Anterior cingulate cortex (tissue), 58 donors: ENCODE measurements around the gene TCF12.
"Not testable (repeated sequence)": the region's sequence is repeated elsewhere in the genome, so short reads cannot be mapped to it uniquely, and the experiment has no call there.

Experiments used
- DNase-seq, 58 donors: peaks; one replicate each; lab custom pipeline; 2025; lab: John Stamatoyannopoulos, UW

TCF12 gene

GRCh38 chr15:57152666-57153539, 234.5 kb downstream of the TCF12 start:
- DNase-seq = no peak

GRCh38 chr15:57156210-57156884, 237.9 kb downstream of the TCF12 start:
- peak in 17 of 58 donors; percentile 6 to 55 (median 15) for DNase-seq

- peak in 38 of 58 donors; percentile 3 to 79 (median 32) for DNase-seq
Observed at GRCh38 chr15:57158589-57158988, 240.1 kb downstream of the TCF12 start.

- DNase-seq = no peak
Observed at GRCh38 chr15:57158997-57159668, 240.7 kb downstream of the TCF12 start.

- no peak for DNase-seq
Observed at GRCh38 chr15:57159767-57160166, 241.3 kb downstream of the TCF12 start.

DNA sequence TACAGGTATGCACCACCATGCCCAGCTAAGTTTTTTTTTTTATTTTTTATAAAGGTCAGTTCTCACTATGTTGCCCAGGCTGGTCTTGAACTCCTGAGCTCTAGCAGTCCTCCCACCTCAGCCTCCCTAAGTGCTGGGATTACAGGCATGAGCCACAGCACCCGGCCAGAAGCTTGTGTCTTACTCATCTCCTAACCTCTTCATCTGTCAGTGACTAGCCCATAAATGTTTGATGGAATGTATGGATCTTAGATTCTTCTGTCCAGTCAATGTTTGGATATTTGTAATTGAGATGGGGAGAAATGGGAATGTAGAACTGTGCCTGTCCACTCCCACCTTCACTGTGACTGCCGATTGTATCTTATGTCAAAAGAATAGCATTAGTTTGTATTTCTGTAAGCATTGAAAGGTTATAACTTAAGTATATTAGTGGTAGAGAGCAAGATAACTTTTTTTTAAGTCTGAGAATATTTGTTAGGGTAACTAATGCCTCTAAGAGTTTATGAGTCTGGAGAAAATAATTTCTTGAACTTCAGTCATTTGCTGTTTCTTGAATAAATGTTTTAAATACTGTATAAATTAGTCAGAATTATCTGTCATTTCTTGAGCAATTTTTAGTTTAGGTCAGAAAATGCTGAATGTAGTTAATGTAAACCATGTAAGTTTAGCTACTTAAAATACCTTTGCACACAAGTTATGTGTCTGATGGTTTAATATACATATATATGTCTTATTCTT, 242.5 kb downstream of the TCF12 start:
- no peak for DNase-seq

DNA sequence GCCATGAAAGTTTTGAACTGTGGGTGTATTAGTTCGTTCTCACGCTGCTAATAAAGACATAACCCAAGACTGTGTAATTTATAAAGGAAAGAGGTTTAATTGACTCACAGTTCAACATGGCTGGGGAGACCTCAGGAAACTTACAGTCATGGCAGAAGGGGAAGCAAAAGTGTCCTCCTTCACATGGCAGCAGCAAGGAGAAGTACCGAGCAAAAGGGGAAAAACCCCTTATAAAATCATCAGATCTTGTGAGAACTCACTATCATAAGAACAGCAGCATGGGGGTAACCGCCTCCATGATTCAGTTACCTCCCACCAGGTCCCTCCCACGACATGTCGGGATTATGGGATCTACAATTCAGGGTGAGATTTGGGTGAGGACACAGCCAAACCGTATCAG, 245.8 kb downstream of the TCF12 start:
- DNase-seq = not testable (repeated sequence)

GRCh38 chr15:57165992-57166391, 247.5 kb downstream of the TCF12 start:
- no peak for DNase-seq

DNA sequence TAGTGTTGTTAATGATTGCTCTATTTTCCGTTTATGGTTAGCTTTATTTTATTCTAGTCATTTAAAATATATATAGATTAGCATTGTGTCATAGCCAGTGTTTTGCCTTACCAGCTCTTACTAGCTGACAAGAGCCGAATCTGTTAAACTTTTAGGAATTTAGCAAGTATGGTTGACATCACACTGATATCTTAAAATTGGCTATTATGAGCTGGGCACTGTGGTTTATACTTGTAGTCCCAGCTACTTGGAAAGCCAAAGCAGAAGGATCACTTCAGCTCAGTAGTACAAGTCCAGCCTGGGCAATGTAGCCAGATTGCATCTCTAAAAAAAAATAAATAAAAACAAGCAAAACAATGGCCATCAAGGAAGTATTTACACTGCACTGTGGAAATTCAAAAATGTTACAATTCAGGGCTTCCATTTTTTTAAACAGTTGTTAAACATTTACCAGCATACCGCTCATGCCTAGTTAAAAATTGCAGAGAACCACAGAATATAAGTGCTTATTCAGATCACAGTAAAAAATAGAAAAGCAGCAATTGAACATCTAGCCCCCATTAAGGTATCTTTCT, 249.5 kb downstream of the TCF12 start:
- DNase-seq = no peak

DNA sequence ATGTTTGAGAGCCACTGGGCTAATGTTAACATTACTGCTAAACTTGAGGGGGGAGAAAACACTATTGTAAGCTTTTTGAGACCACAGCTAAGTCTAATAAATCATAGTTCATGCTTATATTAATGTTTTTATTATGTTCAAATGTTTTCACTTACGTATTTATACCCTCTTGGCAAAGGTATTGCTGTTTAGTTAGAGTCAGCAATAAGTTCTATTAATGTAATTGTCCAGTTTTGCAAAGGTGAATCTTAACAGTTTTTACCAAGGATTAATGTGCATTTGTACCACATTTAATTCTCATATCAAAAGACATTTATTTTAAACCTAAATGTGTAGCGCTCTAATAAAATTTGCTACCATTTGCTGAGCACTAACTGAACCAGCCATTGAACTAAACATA, 251.2 kb downstream of the TCF12 start:
- DNase-seq = no peak

DNA sequence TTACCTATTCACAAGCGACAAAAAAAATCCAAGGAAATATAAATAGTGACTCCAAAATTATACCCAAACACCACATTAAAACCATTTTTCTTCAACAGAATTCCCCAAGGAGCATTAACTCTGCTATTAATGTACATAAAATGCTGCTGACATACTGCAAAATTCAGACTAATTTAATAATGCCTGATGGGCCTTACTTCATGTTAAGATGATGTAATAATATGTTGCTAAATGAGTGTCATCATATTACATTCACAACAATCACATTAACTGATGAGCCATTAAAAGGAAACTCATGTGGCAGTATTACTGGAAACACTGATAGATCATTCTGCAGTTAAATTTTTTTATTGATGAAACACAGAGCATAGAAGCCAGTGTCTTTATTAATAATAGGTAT, 253.0 kb downstream of the TCF12 start:
- no peak for DNase-seq

- no peak for DNase-seq
Observed at GRCh38 chr15:57172925-57173324, 254.5 kb downstream of the TCF12 start.

DNA sequence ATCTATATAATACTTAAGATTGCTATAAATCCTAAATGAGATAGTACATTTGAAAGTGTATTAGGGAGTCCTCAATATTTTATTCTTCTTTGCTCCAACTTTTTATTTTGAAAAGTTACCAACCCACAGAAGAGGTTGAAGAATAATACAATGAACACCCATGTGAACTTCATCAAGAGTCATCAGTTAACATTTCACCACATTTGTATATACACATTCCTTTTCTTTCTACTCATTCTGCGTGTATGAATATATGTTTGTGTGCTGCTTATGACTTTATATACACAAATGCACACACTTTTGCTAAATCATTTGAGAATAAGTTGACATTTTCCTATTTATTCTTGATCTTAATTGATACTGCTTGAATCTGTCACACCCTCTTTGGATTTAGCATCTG, 264.6 kb downstream of the TCF12 start:
- DNase-seq = no peak

DNA sequence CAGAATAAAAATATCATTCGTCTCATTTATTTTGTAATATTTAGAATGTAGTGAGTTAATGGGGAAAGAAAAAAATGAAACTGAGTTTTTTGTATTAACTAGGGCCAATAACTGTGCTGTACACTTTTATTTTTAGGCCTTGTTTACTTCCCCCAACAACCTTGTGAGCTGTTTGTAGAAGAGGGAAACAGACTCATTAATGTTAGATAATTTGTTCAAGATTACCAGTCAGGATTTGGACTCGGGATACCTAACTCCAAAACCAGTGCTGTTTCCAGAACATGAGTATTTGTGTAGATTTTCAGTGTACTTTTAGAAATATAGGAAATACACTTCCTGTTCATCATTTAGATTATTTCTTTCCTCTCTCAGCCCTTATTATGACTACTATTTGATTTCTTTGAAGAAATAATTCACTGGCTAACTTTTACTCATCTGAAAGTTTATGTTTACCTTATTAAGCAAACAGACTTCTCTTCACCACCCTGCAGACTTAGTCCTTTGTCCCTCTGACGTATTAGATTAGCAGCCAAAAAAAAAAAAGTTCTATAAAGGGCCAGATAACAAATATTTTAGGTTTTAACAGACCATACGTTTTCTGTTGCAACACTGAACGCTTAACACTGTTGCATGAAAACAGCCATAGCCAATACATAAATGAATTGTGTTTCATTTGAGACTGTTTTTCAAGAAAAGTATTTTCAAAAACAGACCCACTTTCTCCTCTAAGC, 265.3 kb downstream of the TCF12 start:
- DNase-seq = no peak

GRCh38 chr15:57184502-57184901, 266.1 kb downstream of the TCF12 start:
- no peak for DNase-seq

DNA sequence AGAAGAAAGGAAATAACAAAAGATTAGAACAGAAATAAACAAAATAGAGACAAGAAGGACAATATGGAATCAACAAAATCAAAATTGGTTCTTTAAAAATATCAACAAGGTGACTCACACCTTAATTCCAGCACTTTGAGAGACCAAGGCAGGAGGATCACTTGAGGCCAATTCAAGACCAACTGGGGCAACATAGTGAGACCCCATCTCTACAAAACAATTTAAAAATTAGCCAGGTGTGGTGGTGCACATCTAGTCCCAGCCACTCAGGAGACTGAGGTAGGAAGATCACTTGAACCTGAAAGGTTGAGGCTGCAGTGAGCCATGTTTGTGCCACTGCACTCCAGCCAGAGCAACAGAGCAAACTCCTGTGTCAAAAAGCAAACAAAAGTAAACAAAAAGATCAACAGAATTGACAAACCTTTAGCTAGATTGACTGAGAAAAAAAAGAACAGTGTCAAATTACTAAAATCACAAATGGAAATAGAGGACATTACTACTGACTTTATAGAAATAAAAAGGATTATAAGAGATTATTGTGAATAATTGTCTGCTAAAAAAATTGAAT, 267.1 kb downstream of the TCF12 start:
- no peak for DNase-seq

DNA sequence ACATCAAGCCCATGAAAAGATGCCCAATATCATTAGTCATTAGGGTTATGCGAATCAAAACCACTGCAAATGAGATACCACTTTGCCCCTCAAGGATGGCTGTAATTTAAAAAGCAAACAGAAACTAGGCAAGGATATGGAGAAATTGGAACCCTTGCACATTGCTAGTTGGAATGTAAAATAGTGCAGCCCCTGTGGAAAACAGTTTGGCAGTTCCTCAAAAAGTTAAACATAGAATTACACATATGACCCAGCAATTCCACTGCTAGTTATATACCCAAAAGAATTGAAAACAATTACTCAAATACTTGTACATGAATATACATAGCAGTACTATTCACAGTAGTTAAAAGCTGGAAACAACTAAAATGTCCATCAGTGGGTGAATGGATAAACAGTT, 271.0 kb downstream of the TCF12 start:
- no peak for DNase-seq

- no peak for DNase-seq
Observed at GRCh38 chr15:57190208-57190607, 271.8 kb downstream of the TCF12 start.

DNA sequence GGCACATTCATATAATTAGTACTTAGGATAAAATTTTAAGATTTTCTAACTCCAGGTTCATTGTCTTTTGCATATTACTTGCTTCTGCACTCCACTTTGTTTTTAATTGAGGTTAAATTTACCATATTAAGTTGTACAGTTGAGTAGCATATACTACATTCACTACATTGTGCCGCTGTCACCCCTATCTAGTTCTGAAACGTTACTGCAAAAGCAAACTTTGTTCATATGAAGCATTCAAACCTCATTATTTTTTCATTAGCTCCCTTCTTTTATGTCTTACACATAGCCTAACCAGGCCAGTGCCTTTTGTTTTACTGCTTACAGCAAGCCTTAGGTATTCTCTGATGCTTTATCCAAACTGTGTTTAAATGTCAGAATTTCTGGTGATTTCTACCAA, 274.7 kb downstream of the TCF12 start:
- no peak for DNase-seq
